Measurements from ENCODE around the gene CDH23. TPM values are rescaled to one million over a fixed set of nuclear protein-coding genes. Genes with fewer than 3 reads are reported as not detected.

The CDH23 gene
- total and polyA plus RNA-seq, 2 of the 8 experiments (the other 6 are each of a cell fraction or from before 2014, with no cell fraction given): 1.9 to 4.9 TPM

- Histone ChIP-seq H4K20me1 (replicated peaks in 1 of 2; ENCODE audit: control insufficient read depth in 1 of 2, insufficient read depth in 2 of 2, low read length in 2 of 2) (no peaks in the 10 kb centered on the region), H3K56ac (replicated peaks; ENCODE audit: insufficient read length, low read depth, low read length) (no peak overlapping the region)
- WGBS, 2 experiments (ENCODE audit: extremely low coverage in 1 of 2, insufficient coverage in 1 of 2, insufficient read length in 1 of 2, insufficient replicate concordance in 2 of 2, low coverage in 1 of 2, low lambda C conversion rate in 2 of 2, missing lambda C conversion rate in 1 of 2): 95% methylated on average over 2 of the region's 2 CpGs; no CpG with 5 or more reads in 1 of the 2 experiments
These were observed 28.1 kb upstream of the CDH23 start for GRCh38 chr10:71368643-71369042.

More at GRCh38 chr10:71368643-71369042, 28.1 kb upstream of the CDH23 start:
- no peaks in the 10 kb centered on the region for H3K79me2 ChIP-seq (ENCODE audit: control insufficient read depth in 1 of 2, insufficient read depth in 2 of 2, low read length in 2 of 2)
- CTCF ChIA-PET (ENCODE audit: partially characterized antibody): interaction anchor here (0.5 to 28.0 kb wide), 12 partner anchors 10 to 354 kb away, joined by 3 to 401 read pairs (median 3); partner anchors contain the start of gene SLC29A3
- H3K23ac ChIP-seq (ENCODE audit: insufficient read length): no peak overlapping the region
- H2AFZ ChIP-seq (ENCODE audit: low read length): no peak overlapping the region
- TF ChIP-seq SIX5 (IDR thresholded peaks at IDR 0.05; ENCODE audit: low read depth, low read length): no peak
- TF ChIP-seq, protein P1, sequence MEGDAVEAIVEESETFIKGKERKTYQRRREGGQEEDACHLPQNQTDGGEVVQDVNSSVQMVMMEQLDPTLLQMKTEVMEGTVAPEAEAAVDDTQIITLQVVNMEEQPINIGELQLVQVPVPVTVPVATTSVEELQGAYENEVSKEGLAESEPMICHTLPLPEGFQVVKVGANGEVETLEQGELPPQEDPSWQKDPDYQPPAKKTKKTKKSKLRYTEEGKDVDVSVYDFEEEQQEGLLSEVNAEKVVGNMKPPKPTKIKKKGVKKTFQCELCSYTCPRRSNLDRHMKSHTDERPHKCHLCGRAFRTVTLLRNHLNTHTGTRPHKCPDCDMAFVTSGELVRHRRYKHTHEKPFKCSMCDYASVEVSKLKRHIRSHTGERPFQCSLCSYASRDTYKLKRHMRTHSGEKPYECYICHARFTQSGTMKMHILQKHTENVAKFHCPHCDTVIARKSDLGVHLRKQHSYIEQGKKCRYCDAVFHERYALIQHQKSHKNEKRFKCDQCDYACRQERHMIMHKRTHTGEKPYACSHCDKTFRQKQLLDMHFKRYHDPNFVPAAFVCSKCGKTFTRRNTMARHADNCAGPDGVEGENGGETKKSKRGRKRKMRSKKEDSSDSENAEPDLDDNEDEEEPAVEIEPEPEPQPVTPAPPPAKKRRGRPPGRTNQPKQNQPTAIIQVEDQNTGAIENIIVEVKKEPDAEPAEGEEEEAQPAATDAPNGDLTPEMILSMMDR (IDR thresholded peaks at IDR 0.05; ENCODE audit: control extremely low read depth in 1 of 3, insufficient read depth in 1 of 3, low read depth in 1 of 3, low read length in 3 of 3): peak in 1 of 3 experiments; percentile 16; a peak in 1 of 4 replicates
- FAIRE-seq: no peak
- no peaks in the 10 kb centered on the region; a peak in 2 of 7 replicates for H3K27me3 ChIP-seq (replicated peaks in 1 of 4; ENCODE audit: control insufficient read depth in 3 of 4, extremely low read depth in 1 of 4, insufficient read depth in 3 of 4, low read length in 3 of 4)
- H4K8ac ChIP-seq (ENCODE audit: extremely low read depth, insufficient read depth, low read length): no peak overlapping the region
- H2BK20ac ChIP-seq (ENCODE audit: low read length): no peak overlapping the region
- no peak overlapping the region for H3K4me2 ChIP-seq (ENCODE audit: insufficient read depth in 1 of 2, low read depth in 2 of 2, low read length in 2 of 2)
- H3K79me1 ChIP-seq (ENCODE audit: low read depth, low read length): no peaks in the 10 kb centered on the region
- no peak overlapping the region for H2AK5ac ChIP-seq (ENCODE audit: low read depth, low read length)
- H3K4me3 ChIP-seq (ENCODE audit: extremely low read depth in 1 of 4, insufficient read depth in 2 of 4, low read depth in 3 of 4, low read length in 4 of 4): no peak overlapping the region
- H4K5ac ChIP-seq (ENCODE audit: insufficient read length, low read depth, low read length): no peak overlapping the region
- no peak overlapping the region for H2BK15ac ChIP-seq (ENCODE audit: low read length)
- H4K91ac ChIP-seq (replicated peaks; ENCODE audit: insufficient read length, low read length): no peak overlapping the region
- no peak overlapping the region for H2BK5ac ChIP-seq (ENCODE audit: low read depth, low read length)
- H3K9me3 ChIP-seq (ENCODE audit: insufficient read depth in 2 of 2, low read depth in 1 of 2, low read length in 1 of 2): no peaks in the 10 kb centered on the region
- no peak overlapping the region for H3K14ac ChIP-seq (ENCODE audit: insufficient read length)
- no peak overlapping the region for H3K27ac ChIP-seq (ENCODE audit: low read depth, low read length)
- no peaks in the 10 kb centered on the region for H3K36me3 ChIP-seq (ENCODE audit: control insufficient read depth in 2 of 4, insufficient read depth in 4 of 4, low read length in 3 of 4)
- H3K23me2 ChIP-seq (ENCODE audit: low read depth, low read length): no peaks in the 10 kb centered on the region
- DNase-seq (ENCODE audit: low read depth in 1 of 2, low spot score in 2 of 2): no peak
- no peaks in the 10 kb centered on the region; a peak in 1 of 7 replicates for H3K4me1 ChIP-seq (replicated peaks in 1 of 4; ENCODE audit: control insufficient read depth in 3 of 4, insufficient read depth in 4 of 4, low read length in 3 of 4)
- POLR2A ChIA-PET (ENCODE audit: partially characterized antibody): interaction anchor here (0.6 to 0.7 kb wide), 3 partner anchors 19 to 405 kb away, joined by 3 to 4 read pairs (median 4); no protein-coding TSS in a partner anchor
- no peak overlapping the region for H2BK12ac ChIP-seq (ENCODE audit: low read depth, low read length)
- no peak overlapping the region for H2BK120ac ChIP-seq (replicated peaks; ENCODE audit: low read depth, low read length)
- no peak overlapping the region for H3K4ac ChIP-seq (replicated peaks; ENCODE audit: insufficient read length, low read depth, low read length)
- no peak overlapping the region for H3K9ac ChIP-seq (replicated peaks in 1 of 4; ENCODE audit: extremely low read depth in 1 of 4, low read depth in 3 of 4, low read length in 3 of 4)
- no peak overlapping the region for H3K18ac ChIP-seq (ENCODE audit: extremely low read depth, low read length)
